TTC549 (cell line): Measurements from ENCODE around the gene JUN.

ENCODE experiments used
- FAIRE-seq: peaks from 2 replicates; lab custom pipeline; 2012; peaks lifted over from hg19 to GRCh38; lab: Jason Lieb, UNC

Gene JUN

GRCh38 chr1:58783993-58784757, at the start of gene JUN:
TSS of gene JUN (minus strand) at chr1:58784047. CDS start at chr1:58783070, 977 bp downstream.
- FAIRE-seq = peak; percentile 93

- no peak for FAIRE-seq
These were observed 49.3 kb upstream of the JUN start for GRCh38 chr1:58833166-58833565.

- no peak for FAIRE-seq
These were observed 46.4 kb upstream of the JUN start for GRCh38 chr1:58830291-58830690.

GRCh38 chr1:58829866-58830265, 46.0 kb upstream of the JUN start:
- no peak for FAIRE-seq

- no peak for FAIRE-seq
These were observed 43.5 kb upstream of the JUN start for GRCh38 chr1:58827298-58827697.

- no peak for FAIRE-seq
These were observed 41.0 kb upstream of the JUN start for GRCh38 chr1:58824753-58825389.

GRCh38 chr1:58823481-58824010, 39.7 kb upstream of the JUN start:
- FAIRE-seq = no peak

- FAIRE-seq = no peak
These were observed 37.5 kb upstream of the JUN start for GRCh38 chr1:58821309-58821708.

GRCh38 chr1:58818976-58819375, 35.1 kb upstream of the JUN start:
- FAIRE-seq = no peak

GRCh38 chr1:58818075-58818474, 34.2 kb upstream of the JUN start:
- no peak for FAIRE-seq

- FAIRE-seq = no peak
These were observed 32.9 kb upstream of the JUN start for GRCh38 chr1:58816747-58817221.

GRCh38 chr1:58816072-58816746, 32.4 kb upstream of the JUN start:
- FAIRE-seq = no peak

GRCh38 chr1:58815686-58816071, 31.8 kb upstream of the JUN start:
- FAIRE-seq = no peak

- no peak for FAIRE-seq
These were observed 31.3 kb upstream of the JUN start for GRCh38 chr1:58815069-58815685.

- FAIRE-seq = no peak
These were observed 30.6 kb upstream of the JUN start for GRCh38 chr1:58814251-58815068.

- FAIRE-seq = no peak
These were observed 30.0 kb upstream of the JUN start for GRCh38 chr1:58813801-58814200.

GRCh38 chr1:58813361-58813760, 29.5 kb upstream of the JUN start:
- no peak for FAIRE-seq

GRCh38 chr1:58812926-58813325, 29.1 kb upstream of the JUN start:
- FAIRE-seq = no peak

- no peak for FAIRE-seq
These were observed 28.6 kb upstream of the JUN start for GRCh38 chr1:58812468-58812867.

GRCh38 chr1:58811303-58811702, 27.5 kb upstream of the JUN start:
- FAIRE-seq = no peak

GRCh38 chr1:58809325-58810010, 25.6 kb upstream of the JUN start:
- FAIRE-seq = no peak
